GM18868 (cell line): ENCODE results near the gene ALG14.
"Not testable (repeated sequence)": the region's sequence is repeated elsewhere in the genome, so short reads cannot be mapped to it uniquely, and the experiment has no call there.

Experiments
- ATAC-seq: cut with Tn5 transposase; IDR thresholded peaks from one replicate; pipeline ENCODE4 v1.9.1; 2021; ENCODE audit warnings: mild to moderate bottlenecking, moderate library complexity; ENCODE audit not compliant: unreplicated experiment

The ALG14 gene

DNA sequence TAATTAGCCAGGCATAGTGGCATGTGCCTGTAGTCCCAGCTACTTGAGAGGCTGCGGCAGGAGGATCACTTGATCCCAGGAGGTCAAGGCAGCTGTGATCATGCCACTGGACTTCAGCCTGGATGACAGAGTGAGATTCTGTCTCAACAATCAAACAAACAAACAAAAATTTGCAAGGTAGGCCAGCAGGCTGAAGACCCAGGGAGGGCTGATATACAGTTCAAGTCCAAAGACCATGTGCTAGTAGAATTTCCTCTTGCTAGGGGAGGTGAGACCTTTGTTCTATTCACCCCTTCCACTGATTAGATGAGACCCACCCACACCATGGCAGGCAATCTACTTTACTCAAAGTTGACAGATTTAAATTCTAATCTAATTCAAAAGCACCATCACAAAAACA lies 114.7 kb downstream of the ALG14 start:
- ATAC-seq: no peak

DNA sequence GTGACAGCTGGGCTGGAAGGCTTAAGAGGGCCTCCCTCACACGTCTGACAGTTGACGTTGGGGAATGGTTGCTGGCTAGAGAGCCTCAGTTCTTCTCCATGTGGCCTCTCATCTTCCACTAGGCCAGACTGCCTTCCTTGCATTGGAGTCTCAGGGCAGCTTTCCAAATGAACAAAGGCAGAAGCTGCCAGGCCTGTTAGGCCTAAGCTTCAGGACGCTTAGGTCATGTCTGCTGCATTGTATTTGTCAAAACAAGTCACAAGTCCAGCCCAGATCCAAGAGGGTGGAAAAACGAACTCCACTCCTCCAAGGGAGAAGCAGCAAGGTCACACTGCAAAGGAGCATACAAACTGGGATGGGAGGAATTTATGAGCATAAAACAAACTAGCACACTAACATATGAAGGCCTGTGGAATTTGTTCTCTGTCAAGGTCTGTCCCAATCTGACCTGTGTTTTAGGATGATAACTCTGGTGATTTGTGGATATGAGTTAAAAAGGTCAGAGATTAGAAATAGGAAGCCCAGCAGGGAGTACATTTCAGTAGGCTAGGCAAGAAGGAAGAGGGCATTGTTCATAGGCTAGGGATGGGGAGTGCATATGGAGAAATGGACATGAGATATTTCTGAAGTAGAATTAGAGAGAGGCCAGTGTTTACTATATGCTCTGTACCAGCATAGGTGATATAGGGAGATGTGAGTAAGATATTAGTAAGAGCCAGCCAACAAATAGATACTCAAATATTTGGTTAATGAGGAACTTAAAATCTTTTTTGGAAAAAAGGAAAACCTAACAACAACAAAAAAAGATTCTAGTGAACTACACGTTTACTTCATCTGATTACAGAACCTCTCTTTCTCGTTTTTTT lies 116.8 kb downstream of the ALG14 start:
- no peak for ATAC-seq

DNA sequence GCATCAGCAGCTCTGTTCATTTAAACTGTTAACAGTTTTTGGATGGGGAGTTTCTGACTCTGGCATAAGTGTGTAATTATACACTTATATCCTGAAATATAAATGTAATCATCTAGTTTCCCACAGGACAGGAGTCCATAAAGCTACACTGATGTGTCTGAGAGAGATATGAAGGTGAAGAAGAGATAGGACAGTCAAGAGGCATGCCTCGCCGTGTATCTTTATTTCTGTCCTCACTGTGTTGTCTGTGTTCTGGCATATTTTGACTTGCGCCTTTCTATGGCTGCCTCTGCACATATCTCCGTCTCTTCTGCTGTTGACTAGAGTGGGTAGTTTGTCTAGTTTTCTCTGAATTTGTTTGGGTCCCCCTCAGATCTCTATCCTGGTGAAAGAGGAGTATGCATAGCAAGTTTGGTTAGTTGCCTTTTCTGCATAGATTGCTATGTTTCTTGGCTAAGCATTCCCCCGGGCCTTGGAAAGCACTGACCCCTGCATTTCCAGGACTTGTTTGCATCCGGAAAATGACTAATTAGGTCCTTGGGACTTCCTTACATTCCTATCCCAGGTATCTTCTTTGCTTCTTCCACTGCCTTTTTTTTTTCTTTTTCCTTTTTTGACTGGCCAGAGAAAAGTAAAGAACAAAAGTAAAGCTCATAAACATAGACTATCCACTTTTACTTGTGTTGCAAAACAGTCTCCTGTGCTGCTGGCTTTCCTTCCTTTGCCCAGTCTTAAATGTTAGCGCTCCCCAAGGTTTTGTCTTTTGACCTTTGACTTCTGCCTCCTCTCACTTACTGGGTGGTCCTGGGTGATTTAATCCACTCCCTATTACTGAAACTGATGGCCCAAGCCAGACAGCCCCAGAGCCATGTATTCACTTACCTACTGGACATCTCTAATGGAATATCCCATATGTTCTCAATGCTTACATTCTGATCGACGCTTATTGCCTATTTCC lies 118.2 kb downstream of the ALG14 start:
- no peak for ATAC-seq

- ATAC-seq: no peak
Observed at GRCh38 chr1:94953746-94954145, 119.0 kb downstream of the ALG14 start.

GRCh38 chr1:94953107-94953506 lies 119.6 kb downstream of the ALG14 start:
- no peak for ATAC-seq

DNA sequence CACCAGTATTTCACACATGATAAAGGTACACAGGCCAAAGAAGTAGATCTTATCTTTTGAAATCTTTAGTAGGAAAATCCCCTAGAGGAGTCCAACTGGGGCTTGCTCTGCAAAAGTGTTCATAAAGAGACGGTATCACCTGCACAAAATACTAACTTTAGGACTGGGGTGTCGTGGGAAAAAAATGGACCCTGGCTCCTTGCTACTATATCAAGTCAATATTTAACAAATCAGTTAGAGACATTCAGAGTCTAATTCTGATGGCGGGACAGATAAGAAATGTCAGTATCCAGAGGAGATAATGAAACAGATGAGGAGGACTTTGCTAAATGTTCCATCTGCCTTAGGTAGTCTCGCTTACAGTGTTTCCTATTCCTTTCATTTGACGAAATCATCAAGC lies 120.2 kb downstream of the ALG14 start:
- ATAC-seq: no peak

DNA sequence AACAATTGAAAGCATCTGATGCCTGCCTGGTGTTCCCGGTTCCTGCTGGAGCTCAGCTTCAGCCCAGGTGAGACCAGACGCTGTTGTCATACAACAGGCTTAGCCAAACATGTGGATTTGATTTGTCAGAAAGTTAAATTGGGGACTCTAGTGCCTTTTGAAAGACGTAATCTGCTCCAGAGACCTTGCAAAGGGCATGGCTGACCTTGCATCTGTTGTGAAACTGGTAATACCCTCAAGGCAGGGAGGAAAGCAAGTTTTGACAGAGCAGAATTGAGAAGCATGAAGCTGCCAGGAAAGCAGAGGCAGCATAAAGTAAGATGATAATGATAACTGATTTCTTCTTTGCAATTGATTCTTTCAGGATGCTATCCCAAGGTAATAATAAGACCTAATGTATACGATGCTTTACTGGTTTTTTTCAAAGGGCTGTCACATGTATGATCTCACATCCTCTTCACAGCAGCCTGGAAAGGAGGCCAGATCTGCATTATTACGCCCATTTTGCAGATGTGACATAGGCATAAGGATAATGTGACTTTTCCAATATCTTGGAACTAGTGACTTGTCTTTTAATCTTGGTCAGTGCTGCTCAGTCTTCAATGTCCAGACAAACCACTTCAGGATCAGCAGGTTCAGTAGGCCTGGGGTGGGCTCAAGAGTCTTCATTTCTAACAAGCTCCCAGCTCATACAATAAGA lies 121.1 kb downstream of the ALG14 start:
- ATAC-seq: no peak

- no peak for ATAC-seq
Observed at GRCh38 chr1:94951046-94951445, 121.7 kb downstream of the ALG14 start.

DNA sequence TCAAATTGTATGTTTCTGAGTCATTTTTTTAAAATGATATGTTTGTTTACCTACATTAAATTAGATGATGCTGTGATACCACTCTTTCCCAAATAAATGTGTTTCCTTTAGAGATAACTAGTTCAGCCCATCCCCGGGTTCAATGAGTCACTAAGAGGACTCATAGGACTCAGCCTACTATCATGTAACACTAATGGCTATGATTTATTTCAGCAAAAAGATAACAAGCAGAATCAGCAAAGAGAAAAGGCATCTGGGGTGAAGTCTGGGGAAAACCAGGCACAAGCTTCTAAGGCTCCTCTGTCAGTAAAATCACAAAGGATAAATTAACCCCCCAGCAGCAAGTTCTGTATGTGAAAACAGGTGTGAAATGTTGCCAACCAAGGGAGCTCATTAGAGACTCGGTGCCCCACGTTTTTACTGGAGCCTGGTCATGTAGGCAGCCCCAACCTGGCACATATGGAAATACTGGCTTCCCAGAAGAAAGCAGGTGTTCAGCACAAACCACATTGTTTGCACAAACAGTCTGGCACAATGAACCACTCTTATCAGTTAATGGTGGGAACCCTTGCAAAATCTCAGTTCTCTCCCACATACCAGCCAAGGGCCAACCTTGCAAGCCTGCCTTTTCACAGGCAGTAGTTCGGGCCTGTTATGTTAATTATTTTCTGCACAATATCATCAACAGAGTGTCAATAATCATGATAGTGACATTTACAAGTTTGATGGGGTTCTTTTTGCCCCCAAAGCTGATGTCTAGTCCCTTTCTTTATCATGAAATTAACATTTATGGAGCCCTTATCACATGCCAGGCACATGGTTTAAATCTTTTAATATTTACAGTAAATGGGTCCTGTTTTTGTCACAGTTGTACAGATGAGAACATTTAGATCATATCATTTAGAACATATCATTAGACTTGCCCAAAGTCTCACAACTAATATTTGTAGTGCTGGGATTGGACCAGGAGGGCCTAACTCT lies 122.8 kb downstream of the ALG14 start:
- no peak for ATAC-seq

DNA sequence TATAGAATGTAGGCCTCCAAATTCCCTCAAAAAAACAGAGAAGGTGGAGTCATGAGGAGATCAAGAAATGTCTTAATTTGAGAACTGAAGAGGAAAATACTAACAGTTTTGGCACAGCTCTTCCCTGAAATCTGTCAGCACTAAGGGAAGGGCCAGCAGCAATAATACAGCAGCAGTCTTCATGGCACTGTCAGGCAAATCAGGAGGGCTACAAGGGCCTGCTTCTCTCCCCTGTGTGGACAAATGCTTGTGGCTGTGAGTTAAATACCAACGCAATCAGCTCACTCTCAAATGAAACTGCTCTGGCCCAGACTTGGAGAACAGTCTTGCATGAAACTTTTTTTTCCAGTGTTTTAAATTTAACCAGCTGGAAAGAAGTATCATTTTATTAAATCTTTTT lies 125.3 kb downstream of the ALG14 start:
- no peak for ATAC-seq

GRCh38 chr1:94946886-94947285 lies 125.9 kb downstream of the ALG14 start:
- ATAC-seq: no peak

- ATAC-seq: no peak
Observed at GRCh38 chr1:94942171-94943128, 130.3 kb downstream of the ALG14 start.

DNA sequence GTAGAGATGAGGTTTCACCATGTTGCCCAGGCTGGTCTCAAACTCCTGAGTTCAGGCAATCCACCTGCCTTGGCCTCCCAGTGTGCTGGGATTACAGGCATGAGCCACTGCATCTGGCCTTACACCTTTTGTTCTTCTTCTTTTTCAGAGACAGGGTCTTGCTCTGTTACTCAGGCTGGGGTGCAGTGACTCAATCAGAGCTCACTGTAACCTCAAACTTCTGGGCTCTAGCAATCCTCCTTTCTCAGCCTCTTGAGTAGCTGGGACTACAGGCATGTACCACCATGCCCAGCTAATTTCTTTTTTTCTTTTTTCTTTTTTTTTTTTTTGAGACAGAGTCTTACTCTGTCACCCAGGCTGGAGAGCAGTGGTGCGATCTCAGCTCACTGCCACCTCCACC lies 131.3 kb downstream of the ALG14 start:
- not testable (repeated sequence) for ATAC-seq

DNA sequence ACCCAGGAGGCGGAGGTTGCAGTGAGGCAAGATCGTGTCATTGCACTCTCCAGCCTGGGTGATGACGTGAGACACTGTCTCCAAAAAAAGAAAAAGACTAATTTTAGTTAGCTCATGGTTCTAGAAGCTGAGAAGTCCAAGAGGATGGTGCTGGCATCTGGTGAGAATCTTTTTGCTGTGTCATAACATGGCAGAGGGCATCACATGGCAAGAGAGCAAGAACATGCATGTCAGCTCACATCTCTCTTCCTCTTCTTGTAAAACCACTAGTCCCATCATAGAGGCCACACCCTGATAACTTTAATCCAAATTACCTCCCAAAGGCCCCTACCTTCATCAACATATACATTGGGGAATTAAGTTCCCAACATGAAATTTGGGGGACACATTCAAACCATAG lies 132.0 kb downstream of the ALG14 start:
- ATAC-seq: no peak

DNA sequence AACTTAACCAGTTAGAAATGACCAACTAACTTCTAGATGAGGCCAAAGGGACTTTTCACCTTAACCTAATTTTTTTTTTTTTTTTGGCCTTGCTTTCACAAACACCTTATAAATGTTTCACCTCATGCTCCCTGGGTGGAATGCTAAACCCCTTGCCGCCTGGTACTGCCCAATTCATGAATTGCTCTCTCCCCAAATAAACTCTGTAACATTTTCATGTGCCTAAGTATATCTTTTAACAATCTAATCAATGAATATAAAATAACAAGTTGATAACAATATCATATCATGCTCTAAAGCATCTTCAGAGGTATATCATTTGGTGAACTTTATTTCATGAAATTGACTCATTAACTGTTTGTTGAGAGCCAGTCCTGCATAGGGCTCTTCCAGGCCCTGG lies 134.9 kb downstream of the ALG14 start:
- no peak for ATAC-seq

- ATAC-seq: no peak
Observed at GRCh38 chr1:94936861-94937620, 135.7 kb downstream of the ALG14 start.

GRCh38 chr1:94935476-94935875 lies 137.3 kb downstream of the ALG14 start:
- ATAC-seq: no peak

DNA sequence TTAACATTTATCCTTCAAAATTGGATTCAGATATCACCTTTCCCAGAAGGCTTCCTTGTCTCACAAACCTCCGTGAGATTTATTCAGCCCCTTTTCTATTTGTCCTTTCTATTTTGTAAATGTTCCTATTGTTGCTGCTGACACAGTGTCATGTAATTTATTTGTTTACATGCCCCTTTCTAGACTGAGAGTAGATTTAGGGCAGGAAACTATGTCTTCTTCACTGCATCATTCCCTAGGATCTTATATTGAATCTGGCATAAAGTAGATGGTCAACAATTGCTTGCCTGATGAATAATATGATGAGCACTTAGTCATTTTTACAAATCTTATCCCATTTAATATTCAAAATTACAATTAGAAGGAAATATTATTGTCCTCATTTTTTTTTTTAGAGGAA lies 137.7 kb downstream of the ALG14 start:
- ATAC-seq: no peak
